OCI-LY3 (cell line): Measurements from ENCODE around the gene XCR1.

Source experiments
- EZH2phosphoT487 ChIP-seq: fragments of 200-600 bp; shearing (Covaris generic); IDR thresholded peaks from 2 replicates; pipeline ENCODE4 v1.6.1; 2018; ENCODE audit warnings: antibody characterized with exemption, mixed run types, low read depth
- TF ChIP-seq, protein P1 (sequence below): fragments of 200-600, 300-600 bp; sonication (generic); IDR thresholded peaks from 2 replicates; pipeline ENCODE4 v1.5.1; 2014; ENCODE audit warnings: antibody characterized with exemption, low read length, low read depth

DNA sequence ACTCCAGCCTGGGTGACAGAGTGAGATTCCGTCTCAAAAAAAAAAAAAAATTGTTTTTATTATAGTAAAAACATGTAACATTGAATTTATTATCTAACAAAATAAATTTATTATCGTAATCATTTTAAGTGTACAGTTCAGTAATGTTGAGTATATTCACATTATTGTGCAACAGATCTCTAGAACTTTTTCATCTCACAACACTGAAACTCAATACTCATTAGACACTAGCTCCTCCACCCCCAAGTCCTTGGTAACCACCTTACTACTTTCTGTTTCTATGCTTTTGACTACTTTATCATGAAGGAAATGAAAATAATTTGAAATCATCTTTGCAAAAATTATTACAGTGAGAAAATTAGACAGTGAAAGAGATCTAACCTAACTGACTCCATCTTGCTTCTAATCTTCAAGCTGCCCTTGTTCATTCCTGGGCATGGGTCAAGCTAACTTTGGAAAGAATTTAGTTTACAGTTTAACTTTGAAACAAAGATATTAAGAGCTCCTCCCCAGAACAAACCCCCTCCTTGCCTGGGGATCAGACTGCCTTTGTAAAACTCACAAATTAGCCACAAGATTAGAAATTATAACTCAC, 16.7 kb downstream of the XCR1 start:
- TF ChIP-seq, protein P1, sequence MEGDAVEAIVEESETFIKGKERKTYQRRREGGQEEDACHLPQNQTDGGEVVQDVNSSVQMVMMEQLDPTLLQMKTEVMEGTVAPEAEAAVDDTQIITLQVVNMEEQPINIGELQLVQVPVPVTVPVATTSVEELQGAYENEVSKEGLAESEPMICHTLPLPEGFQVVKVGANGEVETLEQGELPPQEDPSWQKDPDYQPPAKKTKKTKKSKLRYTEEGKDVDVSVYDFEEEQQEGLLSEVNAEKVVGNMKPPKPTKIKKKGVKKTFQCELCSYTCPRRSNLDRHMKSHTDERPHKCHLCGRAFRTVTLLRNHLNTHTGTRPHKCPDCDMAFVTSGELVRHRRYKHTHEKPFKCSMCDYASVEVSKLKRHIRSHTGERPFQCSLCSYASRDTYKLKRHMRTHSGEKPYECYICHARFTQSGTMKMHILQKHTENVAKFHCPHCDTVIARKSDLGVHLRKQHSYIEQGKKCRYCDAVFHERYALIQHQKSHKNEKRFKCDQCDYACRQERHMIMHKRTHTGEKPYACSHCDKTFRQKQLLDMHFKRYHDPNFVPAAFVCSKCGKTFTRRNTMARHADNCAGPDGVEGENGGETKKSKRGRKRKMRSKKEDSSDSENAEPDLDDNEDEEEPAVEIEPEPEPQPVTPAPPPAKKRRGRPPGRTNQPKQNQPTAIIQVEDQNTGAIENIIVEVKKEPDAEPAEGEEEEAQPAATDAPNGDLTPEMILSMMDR: no peak
- TF ChIP-seq EZH2phosphoT487: no peak
